GM18868 (cell line): Measurements from ENCODE around the gene NEURL1.
"Not testable (repeated sequence)": the region's sequence is repeated elsewhere in the genome, so short reads cannot be mapped to it uniquely, and the experiment has no call there.

Experiments
- ATAC-seq: cut with Tn5 transposase; IDR thresholded peaks from one replicate; pipeline ENCODE4 v1.9.1; 2021; ENCODE audit warnings: mild to moderate bottlenecking, moderate library complexity; ENCODE audit not compliant: unreplicated experiment

NEURL1 gene

GRCh38 chr10:103620352-103620740 lies 126.8 kb downstream of the NEURL1 start:
- no peak for ATAC-seq

GRCh38 chr10:103620891-103621782 lies 127.6 kb downstream of the NEURL1 start:
- ATAC-seq, result no peak

- ATAC-seq, result no peak
Observed at GRCh38 chr10:103621783-103622125, 128.2 kb downstream of the NEURL1 start.

- ATAC-seq, result no peak
Observed at GRCh38 chr10:103622286-103622685, 128.8 kb downstream of the NEURL1 start.

- ATAC-seq, result no peak
Observed at GRCh38 chr10:103622935-103623574, 129.6 kb downstream of the NEURL1 start.

- ATAC-seq, result no peak
Observed at GRCh38 chr10:103626178-103626577, 132.7 kb downstream of the NEURL1 start.

- ATAC-seq, result no peak
Observed at GRCh38 chr10:103627111-103627892, 133.8 kb downstream of the NEURL1 start.

GRCh38 chr10:103627893-103628292 lies 134.4 kb downstream of the NEURL1 start:
- ATAC-seq, result no peak

- ATAC-seq, result no peak
Observed at GRCh38 chr10:103629581-103629980, 136.1 kb downstream of the NEURL1 start.

GRCh38 chr10:103630156-103630555 lies 136.7 kb downstream of the NEURL1 start:
- no peak for ATAC-seq

- ATAC-seq, result no peak
Observed at GRCh38 chr10:103632247-103632642, 138.7 kb downstream of the NEURL1 start.

- ATAC-seq, result not testable (repeated sequence)
Observed at GRCh38 chr10:103632871-103633270, 139.4 kb downstream of the NEURL1 start.

- no peak for ATAC-seq
Observed at GRCh38 chr10:103633846-103634245, 140.3 kb downstream of the NEURL1 start.

GRCh38 chr10:103635580-103635979 lies 142.1 kb downstream of the NEURL1 start:
- no peak for ATAC-seq

GRCh38 chr10:103636492-103636891 lies 143.0 kb downstream of the NEURL1 start:
- no peak for ATAC-seq

GRCh38 chr10:103637011-103637410 lies 143.5 kb downstream of the NEURL1 start:
- ATAC-seq, result no peak

GRCh38 chr10:103637927-103638557 lies 144.5 kb downstream of the NEURL1 start:
- ATAC-seq, result no peak

GRCh38 chr10:103638948-103639347 lies 145.4 kb downstream of the NEURL1 start:
- no peak for ATAC-seq

GRCh38 chr10:103640436-103641181 lies 147.1 kb downstream of the NEURL1 start:
- ATAC-seq, result no peak

GRCh38 chr10:103641326-103641725 lies 147.8 kb downstream of the NEURL1 start:
- ATAC-seq, result no peak
